AG04449 (cell line): ENCODE data around the gene TIE1.

Source experiments
- CTCF ChIA-PET: fragments of 350-600 bp; formaldehyde crosslinking; extraction: SDS; loops from one replicate; lab custom pipeline; 2021; ENCODE audit warnings: antibody characterized with exemption; lab: Yijun Ruan, JAX
- POLR2A ChIA-PET: fragments of 400-600, 350-600 bp; formaldehyde crosslinking; extraction: SDS; loops from one replicate; lab custom pipeline; 2020; ENCODE audit warnings: antibody characterized with exemption, inconsistent platforms; lab: Yijun Ruan, JAX
- DNase-seq: peaks from one replicate; pipeline ENCODE4 v3.0.0-alpha.2; 2010; ENCODE audit warnings: low read depth, low spot score
- H3K4me3 ChIP-seq: 2 replicates; pipeline ENCODE4 v1.5.1; 2011; ENCODE audit warnings: low read depth, mild to moderate bottlenecking, control low read depth, low read length
- CTCF ChIP-seq: IDR thresholded peaks from one replicate; pipeline ENCODE4 v1.5.1; 2011; ENCODE audit warnings: mild to moderate bottlenecking, moderate library complexity, low read length, control low read depth, inconsistent platforms; ENCODE audit not compliant: insufficient read depth; ENCODE audit errors: missing control alignments

TIE1 gene

GRCh38 chr1:43365678-43366077 lies 64.9 kb downstream of the TIE1 start:
- POLR2A ChIA-PET, result no interaction called here
- peak overlapping the region; percentile 33 for H3K4me3 ChIP-seq
- CTCF ChIA-PET, result interaction anchor here (0.8 to 1.4 kb wide), 3 partner anchors 12 to 139 kb away, joined by 3 to 5 read pairs (median 3); no protein-coding TSS in a partner anchor
- TF ChIP-seq CTCF, result no peak
- no peak for DNase-seq

GRCh38 chr1:43366179-43366578 lies 65.4 kb downstream of the TIE1 start:
- no peak for DNase-seq
- ChIA-PET POLR2A (no interaction called here), CTCF (interaction anchor here (1.0 to 1.4 kb wide), 2 partner anchors 13 to 139 kb away, joined by 3 to 5 read pairs; no protein-coding TSS in a partner anchor)
- H3K4me3 ChIP-seq, result peak overlapping the region; percentile 74
- TF ChIP-seq CTCF, result no peak

- peak overlapping the region; percentile 74 for H3K4me3 ChIP-seq
- no peak for TF ChIP-seq CTCF
- ChIA-PET POLR2A (interaction anchor here (2.5 kb wide), 1 partner anchor 8 kb away, joined by 18 read pairs; the partner anchor contains the start of gene CDC20), CTCF (no interaction called here)
- no peak for DNase-seq
Measured at GRCh38 chr1:43366601-43367025, 65.8 kb downstream of the TIE1 start.

GRCh38 chr1:43367026-43367903 lies 66.5 kb downstream of the TIE1 start:
- no peak for DNase-seq
- ChIA-PET CTCF (interaction anchor here (0.8 to 1.3 kb wide), 4 partner anchors 9 to 139 kb away, joined by 3 to 15 read pairs (median 4); partner anchors contain the start of gene CDC20), POLR2A (interaction anchor here (1.4 to 2.5 kb wide), 5 partner anchors 9 to 161 kb away, joined by 5 to 18 read pairs (median 8); partner anchors contain the start of gene CDC20)
- no peak for TF ChIP-seq CTCF
- H3K4me3 ChIP-seq, result peak overlapping the region; percentile 74

GRCh38 chr1:43367904-43368645 lies 67.3 kb downstream of the TIE1 start, which contains the start of gene ELOVL1:
Gene ELOVL1 (minus strand): TSS chr1:43368011. CDS start chr1:43365609, 2,402 bp downstream.
- peak within 1 kb of the TSS; percentile 74 for H3K4me3 ChIP-seq
- ChIA-PET CTCF (interaction anchor here (0.7 to 1.4 kb wide), 8 partner anchors 9 to 1328 kb away, joined by 3 to 15 read pairs (median 4); partner anchors contain the start of gene CDC20), POLR2A (interaction anchor here (1.4 to 2.5 kb wide), 5 partner anchors 10 to 162 kb away, joined by 5 to 18 read pairs (median 8); partner anchors contain the start of gene CDC20)
- peak; percentile 45 for TF ChIP-seq CTCF
- DNase-seq, result no peak
